Psoas muscle (tissue), 8 donors: ENCODE data around the gene GABBR2. TPM values are rescaled to one million over a fixed set of nuclear protein-coding genes. Genes with fewer than 3 reads are reported as not detected.

ENCODE experiments used
- ATAC-seq, 4 donors: fragments of 200-7000 bp; cut with Tn5 transposase; one replicate each; pipeline ENCODE4 v1.9.1; 2020; ENCODE audit warnings: moderate library complexity in 3 of 4, mild to moderate bottlenecking in 2 of 4
- DNase-seq, 2 donors: peaks; one replicate each; pipeline ENCODE4 v3.0.0-alpha.2; 2020
- H3K27ac ChIP-seq: fragments of 200-600 bp; one replicate; pipeline ENCODE4 v1.8.0; 2022
- H3K27me3 ChIP-seq, 3 donors: fragments of 200-600 bp in 1 of 3; one replicate each; pipeline versions ENCODE4 v1.6.1 to v1.8.0; 2013 to 2022; ENCODE audit warnings: low read length in 2 of 3, mild to moderate bottlenecking in 2 of 3, moderate library complexity in 1 of 3; ENCODE audit not compliant: insufficient read depth in 3 of 3
- H3K36me3 ChIP-seq, 2 donors: fragments of 200-600 bp in 1 of 2; one replicate each; pipeline versions ENCODE4 v1.6.1 to v1.8.0; 2013 to 2022; ENCODE audit warnings: low read depth in 1 of 2, mild to moderate bottlenecking in 1 of 2, moderate library complexity in 1 of 2; ENCODE audit not compliant: insufficient read depth in 1 of 2
- H3K4me1 ChIP-seq: fragments of 200-600 bp; one replicate; pipeline ENCODE4 v1.8.0; 2022
- H3K4me3 ChIP-seq: fragments of 200-600 bp; one replicate; pipeline ENCODE4 v1.8.0; 2022; ENCODE audit warnings: mild to moderate bottlenecking
- H3K9me3 ChIP-seq: fragments of 200-600 bp; one replicate; pipeline ENCODE4 v1.8.0; 2022
- CTCF ChIP-seq: fragments of 200-600 bp; IDR thresholded peaks from one replicate; pipeline ENCODE4 v1.8.0; 2022; ENCODE audit warnings: antibody characterized with exemption
- WGBS, 3 donors: extraction: QIAGEN DNeasy Blood & Tissue Kit; methylation state at CpG; one replicate each; pipeline versions ENCODE4 v1.1.6 to v1.1.7; 2013; 5-methylcytosine and 5-hydroxymethylcytosine counted together
- intact Hi-C, 2 donors: fragments of 100-400 bp; cut with DNase I; formaldehyde crosslinking; loops; one replicate each; pipeline versions ENCODE4 v1.11.0 to v1.14.2; 2022
- polyA plus RNA-seq, 3 donors: library from polyadenylated mRNA; stranded (reverse); fragments of 200-250 nt; gene quantifications; one replicate each; pipeline ENCODE4 v1.2.3, GENCODE V29; 2013
- total RNA-seq, 4 donors: library from RNA; stranded (reverse); fragmentation: NEBNext Ultra II Directional in 2 of 4; extraction: Animal tissue kit (Norgen Biotek cat#: 25700) in 2 of 4; gene quantifications; one replicate each; pipeline versions ENCODE4 v1.2.1 to v1.2.4, GENCODE V29; 2021 to 2023
- donor health status: healthy with polysubstance abuse.
- donor health status: DM: no; HTN: no; CAD: no; lungs with moderate emphysema.
- donor health status: Bipolar disorder and iron deficiency.
- donor health status: healthy.
- donor health status: DM: yes; HTN: yes; CAD: no.
- donor health status: DM: no; HTN: no; CAD: no.
- donor health status: DM: no; HTN: no; CAD: no.
- donor health status: DM: yes; HTN: yes; CAD: no.

Gene GABBR2
- total and polyA plus RNA-seq, 7 donors, result 0.08 to 0.66 (median 0.38) TPM

- Histone ChIP-seq H3K9me3 (no peaks in the 10 kb centered on the region), H3K4me3 (no peak overlapping the region), H3K36me3 (no peaks in the 10 kb centered on the region), H3K27me3 (no peaks in the 10 kb centered on the region), H3K27ac (no peak overlapping the region), H3K4me1 (no peaks in the 10 kb centered on the region)
- 74 to 83% (median 79%) methylated on average over 6 of the region's 6 CpGs for WGBS, 3 donors
- DNase-seq (no peak), ATAC-seq (no peak)
- intact Hi-C loops, result no loop called here
- no peak for TF ChIP-seq CTCF
Measured at GRCh38 chr9:98357921-98358535, 350.7 kb downstream of the GABBR2 start.

- H3K4me3 ChIP-seq, result no peak overlapping the region
- no peak overlapping the region for H3K27ac ChIP-seq
- intact Hi-C loops, result no loop called here
- TF ChIP-seq CTCF, result no peak
- H3K9me3 ChIP-seq, result no peaks in the 10 kb centered on the region
- 87 to 88% (median 87%) methylated on average over 8 of the region's 8 CpGs for WGBS, 3 donors
- H3K36me3 ChIP-seq, result no peaks in the 10 kb centered on the region
- DNase-seq, result no peak
- ATAC-seq, result no peak
- no peaks in the 10 kb centered on the region for H3K4me1 ChIP-seq
- H3K27me3 ChIP-seq, result no peaks in the 10 kb centered on the region
Measured at GRCh38 chr9:98356953-98357690, 351.6 kb downstream of the GABBR2 start.

- no peak for TF ChIP-seq CTCF
- WGBS, 3 donors, result 76 to 88% (median 84%) methylated on average over 4 of the region's 4 CpGs
- intact Hi-C loops, result no loop called here
- ATAC-seq (no peak), DNase-seq (no peak)
- no peaks in the 10 kb centered on the region for H3K4me1 ChIP-seq
- H3K27me3 ChIP-seq, result no peaks in the 10 kb centered on the region
- no peaks in the 10 kb centered on the region for H3K36me3 ChIP-seq
- no peaks in the 10 kb centered on the region for H3K9me3 ChIP-seq
- no peak overlapping the region for H3K4me3 ChIP-seq
- no peak overlapping the region for H3K27ac ChIP-seq
Measured at GRCh38 chr9:98356326-98356725, 352.4 kb downstream of the GABBR2 start.

- Histone ChIP-seq H3K4me3 (no peak overlapping the region), H3K27ac (no peak overlapping the region), H3K36me3 (no peaks in the 10 kb centered on the region), H3K27me3 (no peaks in the 10 kb centered on the region), H3K4me1 (no peaks in the 10 kb centered on the region), H3K9me3 (no peaks in the 10 kb centered on the region)
- DNase-seq (no peak), ATAC-seq (no peak)
- TF ChIP-seq CTCF, result no peak
- 0 to 47% (median 0%) methylated on average over 1 of the region's 1 CpG for WGBS, 3 donors
- intact Hi-C loops, result no loop called here
Measured at GRCh38 chr9:98351370-98351769, 357.4 kb downstream of the GABBR2 start.
